Measurements from ENCODE around the gene COX7A2L.
"Not testable (repeated sequence)": the region's sequence is repeated elsewhere in the genome, so short reads cannot be mapped to it uniquely, and the experiment has no call there.

Gene COX7A2L

GRCh38 chr2:42338567-42339190, 22.3 kb downstream of the COX7A2L start:
- DNase-seq = no peak

DNA sequence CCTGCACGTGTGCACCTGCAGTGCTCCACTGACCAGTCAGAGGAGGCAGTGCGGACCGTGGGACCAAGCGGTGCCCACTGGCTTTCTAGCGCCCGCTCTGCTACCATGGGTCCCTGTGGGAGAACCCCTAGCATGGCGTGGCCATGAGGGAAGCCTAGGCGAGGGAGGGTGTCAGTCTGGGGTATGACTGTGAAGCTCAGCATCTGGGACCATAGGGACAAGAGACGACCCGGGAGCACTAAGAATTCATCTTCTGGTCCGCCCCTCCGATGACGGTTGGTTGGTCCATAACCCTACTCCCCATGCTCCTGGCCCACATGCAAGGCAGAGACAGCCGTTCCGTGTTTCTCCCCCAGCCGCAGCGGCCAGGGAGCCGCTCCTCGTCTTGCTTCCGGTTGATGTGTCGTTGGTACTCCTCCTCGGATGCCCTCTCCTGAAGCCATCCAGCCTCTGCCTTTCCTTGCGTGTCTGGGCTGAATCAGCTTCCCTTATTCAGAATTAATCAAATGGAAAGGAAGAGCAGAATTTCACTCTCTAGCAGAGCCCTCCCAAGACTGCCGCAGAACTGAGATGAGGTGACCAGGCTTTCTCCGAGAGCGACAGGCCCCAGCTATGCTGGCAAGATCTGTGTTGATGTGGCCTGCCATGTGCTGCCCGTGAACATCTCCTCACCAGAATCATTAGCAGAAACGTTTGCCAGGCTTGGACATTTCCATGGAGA, 23.0 kb downstream of the COX7A2L start:
- no peak for DNase-seq

DNA sequence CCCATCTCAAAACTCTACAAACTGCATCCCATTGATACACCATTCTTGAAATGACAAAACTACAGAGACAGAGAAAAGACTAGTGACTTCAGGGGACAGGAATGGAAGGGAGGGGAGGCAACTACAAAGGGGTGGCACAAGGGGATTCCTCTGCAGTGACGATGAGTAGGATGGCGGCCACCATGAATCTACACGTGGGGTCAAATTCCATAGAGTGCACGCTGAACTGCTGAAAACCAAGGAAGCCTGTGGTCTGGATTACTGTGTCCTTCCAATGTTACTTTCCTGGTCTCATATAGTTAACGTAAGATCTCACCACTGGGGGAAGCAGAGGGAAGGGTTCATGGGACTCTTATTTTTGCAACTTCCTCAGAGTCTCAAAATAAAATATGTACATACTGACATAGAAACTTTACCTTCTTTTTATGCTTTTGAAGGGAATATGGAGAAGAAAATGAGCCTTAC, 23.6 kb downstream of the COX7A2L start:
- DNase-seq = no peak

- no peak for DNase-seq
Observed at GRCh38 chr2:42336361-42336965, 24.6 kb downstream of the COX7A2L start.

GRCh38 chr2:42335514-42336104, 25.4 kb downstream of the COX7A2L start:
- no peak for DNase-seq

DNA sequence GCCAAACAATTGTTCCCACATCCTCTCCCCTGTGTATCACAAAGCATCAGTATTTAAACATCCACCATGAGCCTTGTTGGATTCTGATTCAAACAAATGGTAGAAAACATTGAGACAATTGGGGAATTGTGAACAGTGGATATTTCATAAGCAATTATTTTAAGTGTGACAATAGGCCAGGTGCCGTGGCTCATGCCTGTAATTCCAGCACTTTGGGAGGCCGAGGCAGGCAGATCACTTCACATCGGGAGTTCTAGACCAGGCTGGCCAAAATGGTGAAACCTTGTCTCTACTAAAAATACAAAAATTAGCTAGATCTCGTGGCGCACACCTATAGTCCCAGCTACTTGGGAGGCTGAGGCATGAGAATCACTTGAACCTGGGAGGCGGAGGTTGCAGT, 26.2 kb downstream of the COX7A2L start:
- DNase-seq = not testable (repeated sequence)

- no peak for DNase-seq
Observed at GRCh38 chr2:42334220-42334619, 26.8 kb downstream of the COX7A2L start.

GRCh38 chr2:42333579-42333978, 27.4 kb downstream of the COX7A2L start:
- DNase-seq = no peak

DNA sequence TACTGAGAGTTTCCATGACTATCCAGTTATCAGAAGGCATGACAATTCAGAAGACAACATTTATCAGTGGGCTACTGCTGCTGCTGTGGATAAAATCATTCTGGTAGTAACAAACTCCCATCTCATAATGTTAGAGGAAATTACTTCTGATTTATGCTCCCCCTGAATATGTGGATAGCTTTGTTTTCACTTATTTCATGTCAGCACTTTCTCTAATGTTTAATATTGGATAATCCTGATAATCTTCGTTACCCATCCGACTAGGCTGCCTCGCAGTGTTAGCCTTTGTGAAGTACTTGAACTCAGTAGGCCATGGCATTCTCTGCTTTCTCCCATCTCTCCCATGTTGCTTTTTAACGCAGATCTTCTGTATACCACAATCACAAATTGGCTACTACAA, 28.4 kb downstream of the COX7A2L start:
- no peak for DNase-seq

- DNase-seq = peak; percentile 19
Observed at GRCh38 chr2:42331569-42332284, 29.3 kb downstream of the COX7A2L start.

- DNase-seq = no peak
Observed at GRCh38 chr2:42329736-42330135, 31.3 kb downstream of the COX7A2L start.

- DNase-seq = no peak
Observed at GRCh38 chr2:42328923-42329322, 32.1 kb downstream of the COX7A2L start.

DNA sequence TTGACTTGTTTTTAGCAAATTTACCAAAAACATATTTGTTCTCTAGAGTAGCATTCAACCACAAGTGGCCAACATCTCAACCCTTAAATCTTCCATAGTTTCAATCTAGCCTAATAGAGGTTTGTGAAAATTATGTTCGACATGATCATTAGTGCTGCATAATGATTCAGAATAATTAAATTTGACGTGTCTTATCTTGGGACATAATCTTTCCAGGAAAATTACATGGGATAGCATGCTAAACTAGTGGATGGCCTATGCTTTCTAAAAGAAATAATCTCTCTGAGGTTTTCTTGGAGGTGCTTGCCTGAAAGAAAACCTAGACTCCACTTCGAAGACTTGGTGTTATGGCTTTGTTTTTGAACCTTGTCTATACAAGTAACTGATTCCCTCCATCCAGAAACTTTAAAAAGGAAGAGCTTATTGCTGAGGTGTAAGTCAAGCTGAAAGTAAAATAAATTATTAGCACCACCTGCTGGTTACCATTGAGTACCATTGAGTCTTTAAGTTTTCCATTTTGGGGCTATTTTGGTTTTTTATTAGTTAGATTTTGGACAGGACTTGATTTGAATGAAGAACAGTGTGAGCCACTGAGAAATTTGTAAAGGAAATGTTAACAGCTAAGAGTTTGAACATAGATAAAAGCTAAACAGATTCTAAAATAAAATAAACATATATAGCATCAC, 32.7 kb downstream of the COX7A2L start:
- DNase-seq = peak; percentile 26

GRCh38 chr2:42327125-42327524, 33.9 kb downstream of the COX7A2L start:
- DNase-seq = no peak

GRCh38 chr2:42325609-42326008, 35.4 kb downstream of the COX7A2L start:
- DNase-seq = no peak

GRCh38 chr2:42324949-42325348, 36.1 kb downstream of the COX7A2L start:
- no peak for DNase-seq

DNA sequence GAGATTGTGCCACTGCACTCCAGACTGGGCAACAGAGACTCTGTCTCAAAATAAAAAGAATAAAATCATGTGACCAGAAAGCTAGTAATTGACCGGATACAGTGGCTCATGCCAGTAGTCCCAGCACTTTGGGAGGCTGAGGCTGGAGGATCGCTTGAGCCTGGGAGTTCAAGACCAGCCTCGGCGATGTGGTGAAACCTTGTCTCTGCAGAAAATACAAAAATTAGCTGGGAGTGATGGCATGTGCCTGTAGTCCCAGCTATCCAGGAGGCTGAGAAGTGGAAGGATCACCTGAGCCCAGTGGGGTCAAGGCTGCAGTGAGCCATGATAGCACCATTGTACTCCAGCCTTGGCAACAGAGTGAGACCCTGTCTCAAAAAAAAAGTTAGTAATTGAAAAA, 36.8 kb downstream of the COX7A2L start:
- DNase-seq = no peak

GRCh38 chr2:42321452-42322064, 39.5 kb downstream of the COX7A2L start:
- no peak for DNase-seq

DNA sequence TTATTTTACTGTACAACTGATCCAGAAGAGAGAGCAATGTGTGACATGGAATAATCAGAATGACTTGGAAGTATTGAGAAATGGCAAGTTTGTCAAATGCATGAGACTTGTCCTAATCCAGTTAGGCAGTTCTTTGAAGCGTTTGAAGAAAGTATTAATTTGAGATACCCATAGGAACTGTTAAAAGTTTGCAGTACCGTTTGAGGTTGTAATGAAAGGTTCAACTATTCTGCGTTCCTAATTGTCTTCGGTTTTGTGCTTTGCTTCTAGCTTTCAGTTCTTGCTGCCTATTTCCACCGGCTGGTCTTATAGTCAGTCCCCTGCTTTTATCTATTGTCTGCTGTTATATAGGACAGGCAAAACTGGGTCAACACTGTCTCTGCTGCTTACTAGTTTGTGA, 41.8 kb downstream of the COX7A2L start:
- DNase-seq = no peak

GRCh38 chr2:42317945-42318344, 43.1 kb downstream of the COX7A2L start:
- no peak for DNase-seq

GRCh38 chr2:42317486-42317885, 43.5 kb downstream of the COX7A2L start:
- no peak for DNase-seq

- no peak for DNase-seq
Observed at GRCh38 chr2:42316910-42317309, 44.1 kb downstream of the COX7A2L start.
